ENCODE measurements around the gene ALDH16A1. TPM values are rescaled to one million over a fixed set of nuclear protein-coding genes. Genes with fewer than 3 reads are reported as not detected.

The ALDH16A1 gene
- total RNA-seq, 4 donors from 2014 or later, result 33.8 to 53.6 (median 49.1) TPM

- no peak overlapping the region for H3K27ac ChIP-seq
- no peak overlapping the region for H3K4me3 ChIP-seq
- H3K4me1 ChIP-seq, result peaks cover 0 to 12% (median 5%) of the 10 kb centered on the region in 4 donors
- TF ChIP-seq CTCF (IDR thresholded peaks at IDR 0.05), result no peak
- TF ChIP-seq POLR2A (IDR thresholded peaks at IDR 0.05), result no peak
- no peaks in the 10 kb centered on the region for H3K9me3 ChIP-seq
- peaks cover 0 to 81% of the 10 kb centered on the region in 2 donors for H3K27me3 ChIP-seq
- no peaks in the 10 kb centered on the region for H3K36me3 ChIP-seq
- DNase-seq, result no peak
Measured at GRCh38 chr19:49430172-49430677, 22.8 kb upstream of the ALDH16A1 start.

DNA sequence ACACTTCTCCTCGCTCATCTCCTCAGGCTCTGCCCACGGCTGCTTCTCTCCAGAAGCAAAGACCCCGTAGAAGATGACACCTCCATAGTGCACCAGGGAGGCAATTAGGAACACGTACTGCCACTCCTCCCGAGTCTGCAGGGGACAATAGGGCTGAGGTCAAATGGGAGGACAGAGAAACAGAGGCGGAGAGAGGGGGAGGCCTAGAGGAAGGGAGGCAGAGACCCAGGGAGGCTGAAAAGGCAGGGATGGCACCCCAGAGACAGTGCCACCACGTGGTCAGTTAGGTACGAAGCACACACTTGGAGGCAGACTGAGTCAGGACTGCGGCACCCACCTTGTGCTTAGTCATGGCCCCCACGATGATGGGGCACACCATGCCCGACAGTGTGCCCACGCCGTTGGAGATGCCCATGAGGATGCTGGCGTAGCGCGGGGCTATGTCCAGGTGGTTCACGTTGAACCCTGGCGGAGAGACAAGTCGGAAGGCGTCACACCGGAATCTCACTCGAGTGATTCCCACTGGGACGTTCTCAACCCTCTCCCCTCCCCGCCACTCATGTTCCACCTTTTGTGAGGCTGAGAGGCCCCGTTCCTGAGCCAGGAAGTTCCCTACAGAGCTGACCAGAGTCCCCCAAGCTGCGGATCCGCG lies 22.2 kb upstream of the ALDH16A1 start:
- Histone ChIP-seq H3K4me3 (no peak overlapping the region), H3K36me3 (no peaks in the 10 kb centered on the region), H3K27me3 (peaks cover 0 to 83% of the 10 kb centered on the region in 2 donors), H3K27ac (no peak overlapping the region), H3K9me3 (no peaks in the 10 kb centered on the region), H3K4me1 (peaks cover 0 to 12% (median 5%) of the 10 kb centered on the region in 4 donors)
- DNase-seq, result no peak
- TF ChIP-seq CTCF (IDR thresholded peaks at IDR 0.05), result no peak
- TF ChIP-seq POLR2A (IDR thresholded peaks at IDR 0.05), result no peak

- Histone ChIP-seq H3K27ac (no peak overlapping the region), H3K36me3 (no peaks in the 10 kb centered on the region), H3K27me3 (peaks cover 0 to 82% of the 10 kb centered on the region in 2 donors), H3K4me3 (no peak overlapping the region), H3K4me1 (peaks cover 0 to 12% (median 5%) of the 10 kb centered on the region in 4 donors), H3K9me3 (peaks cover 0 to 3% (median 0%) of the 10 kb centered on the region in 4 donors)
- DNase-seq, result no peak
- no peak for TF ChIP-seq POLR2A (IDR thresholded peaks at IDR 0.05)
- TF ChIP-seq CTCF (IDR thresholded peaks at IDR 0.05), result no peak
Measured at GRCh38 chr19:49431330-49431749, 21.7 kb upstream of the ALDH16A1 start.

DNA sequence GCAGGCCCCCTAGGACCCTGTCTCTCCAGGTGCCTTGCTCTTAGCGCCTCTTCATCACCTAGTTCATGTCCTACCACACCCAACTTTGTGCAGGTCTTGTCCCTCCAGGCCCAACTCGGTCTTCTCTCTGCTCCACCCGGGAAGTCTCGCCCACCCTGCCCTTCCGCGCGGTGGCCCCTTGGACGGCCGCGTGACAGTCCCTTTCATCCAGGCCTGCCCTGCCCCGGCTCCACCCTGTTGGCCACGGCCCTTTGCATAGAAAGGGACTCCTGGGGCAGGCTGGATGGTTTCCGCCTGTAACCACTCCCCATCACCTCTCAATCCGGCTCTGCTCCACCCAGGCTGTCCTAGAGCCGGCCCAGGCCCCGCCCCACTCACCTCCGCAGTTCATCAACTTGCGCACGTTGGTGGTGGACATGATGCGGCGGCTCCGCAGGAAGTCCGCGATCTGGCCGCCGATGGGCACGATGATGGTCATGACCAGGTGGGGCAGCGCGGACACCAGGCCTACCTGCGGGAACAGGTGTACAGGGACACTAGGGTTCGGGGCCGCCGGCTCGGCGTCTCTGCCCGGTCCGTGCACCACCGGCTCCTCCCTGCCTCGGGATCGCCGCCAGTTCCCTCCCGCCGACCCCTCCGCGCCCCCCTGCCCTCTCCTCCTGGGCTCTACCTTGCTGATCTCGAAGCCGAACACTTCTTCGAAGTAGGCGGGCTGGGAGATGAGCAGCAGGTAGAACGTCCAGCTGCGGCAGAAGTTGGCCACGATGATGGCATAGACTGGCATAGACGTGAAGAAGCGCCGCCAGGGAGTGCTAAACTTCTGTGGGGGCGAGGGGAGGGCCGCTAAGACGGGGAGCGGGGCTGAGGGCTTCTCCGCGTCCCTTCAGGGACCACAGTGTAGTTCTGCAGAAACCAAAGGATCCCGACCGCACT lies 20.6 kb upstream of the ALDH16A1 start:
- H3K36me3 ChIP-seq, result no peaks in the 10 kb centered on the region
- peaks cover 0 to 82% of the 10 kb centered on the region in 2 donors for H3K27me3 ChIP-seq
- TF ChIP-seq CTCF (IDR thresholded peaks at IDR 0.05) (no peak), POLR2A (IDR thresholded peaks at IDR 0.05) (no peak)
- peaks cover 0 to 4% (median 0%) of the 10 kb centered on the region in 4 donors for H3K9me3 ChIP-seq
- no peak for DNase-seq
- no peak overlapping the region for H3K4me3 ChIP-seq
- H3K27ac ChIP-seq, result no peak overlapping the region
- peaks cover 0 to 12% (median 5%) of the 10 kb centered on the region in 4 donors for H3K4me1 ChIP-seq

GRCh38 chr19:49433240-49433901 lies 19.7 kb upstream of the ALDH16A1 start:
- peaks cover 0 to 4% (median 0%) of the 10 kb centered on the region in 4 donors for H3K9me3 ChIP-seq
- no peak for TF ChIP-seq CTCF (IDR thresholded peaks at IDR 0.05)
- TF ChIP-seq POLR2A (IDR thresholded peaks at IDR 0.05), result no peak
- DNase-seq, result no peak
- peaks cover 0 to 4% (median 2%) of the 10 kb centered on the region in 4 donors for H3K4me1 ChIP-seq
- H3K27me3 ChIP-seq, result peaks cover 0 to 73% of the 10 kb centered on the region in 2 donors
- no peak overlapping the region for H3K27ac ChIP-seq
- no peaks in the 10 kb centered on the region for H3K36me3 ChIP-seq
- no peak overlapping the region for H3K4me3 ChIP-seq
